GM21529 (cell line): ENCODE measurements around the gene TIGD7.
"Not testable (repeated sequence)": the region's sequence is repeated elsewhere in the genome, so short reads cannot be mapped to it uniquely, and the experiment has no call there.

Source experiments
- ATAC-seq: cut with Tn5 transposase; IDR thresholded peaks from one replicate; pipeline ENCODE4 v1.9.1; 2021; ENCODE audit not compliant: unreplicated experiment

TIGD7 gene

DNA sequence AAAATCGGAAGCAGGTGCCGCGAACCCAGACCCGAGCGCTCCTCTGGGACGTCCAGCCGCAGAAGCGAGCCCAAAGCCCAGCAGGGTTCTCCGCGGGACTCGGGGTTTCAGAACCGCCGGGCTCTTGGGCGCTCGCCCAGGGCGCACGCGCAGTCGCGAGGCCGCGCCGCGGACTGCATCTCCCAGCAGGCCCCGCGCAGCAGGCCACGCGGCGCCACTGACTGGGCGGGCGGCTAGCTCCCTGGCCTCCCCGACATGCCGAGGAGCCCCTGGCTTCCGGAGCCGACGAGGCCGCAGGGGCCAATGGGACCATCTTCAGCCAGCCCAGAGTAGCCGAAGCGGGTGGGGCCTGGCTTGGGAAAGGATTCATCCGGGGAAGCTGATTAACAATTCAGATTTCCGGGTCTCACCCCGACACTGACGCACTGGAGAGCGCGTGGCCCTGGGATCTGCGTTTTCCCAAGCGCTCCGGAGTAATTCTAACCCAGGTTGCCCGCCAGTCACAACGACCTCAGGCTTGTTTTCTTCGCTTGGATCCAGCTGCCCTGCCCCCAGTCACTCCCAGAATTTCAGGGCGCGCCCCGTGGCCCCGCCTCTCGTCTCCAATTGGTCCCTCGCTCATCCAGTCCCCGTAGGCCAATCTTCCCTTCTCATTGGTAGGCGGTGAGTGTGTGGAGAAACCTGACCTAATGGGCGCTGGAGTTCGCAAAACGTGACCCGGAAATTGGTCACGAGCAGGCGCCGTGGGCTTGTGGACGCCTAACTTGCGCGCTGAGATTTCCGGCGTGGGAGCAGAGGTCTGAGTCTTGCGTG lies 22.3 kb downstream of the TIGD7 start, which contains the start of gene ZNF263:
Gene ZNF263, plus strand, starts transcription at position 762 of the 813 bp plus-strand sequence. CDS start 328 bp downstream, outside the sequence.
- peak; percentile 84 for ATAC-seq

DNA sequence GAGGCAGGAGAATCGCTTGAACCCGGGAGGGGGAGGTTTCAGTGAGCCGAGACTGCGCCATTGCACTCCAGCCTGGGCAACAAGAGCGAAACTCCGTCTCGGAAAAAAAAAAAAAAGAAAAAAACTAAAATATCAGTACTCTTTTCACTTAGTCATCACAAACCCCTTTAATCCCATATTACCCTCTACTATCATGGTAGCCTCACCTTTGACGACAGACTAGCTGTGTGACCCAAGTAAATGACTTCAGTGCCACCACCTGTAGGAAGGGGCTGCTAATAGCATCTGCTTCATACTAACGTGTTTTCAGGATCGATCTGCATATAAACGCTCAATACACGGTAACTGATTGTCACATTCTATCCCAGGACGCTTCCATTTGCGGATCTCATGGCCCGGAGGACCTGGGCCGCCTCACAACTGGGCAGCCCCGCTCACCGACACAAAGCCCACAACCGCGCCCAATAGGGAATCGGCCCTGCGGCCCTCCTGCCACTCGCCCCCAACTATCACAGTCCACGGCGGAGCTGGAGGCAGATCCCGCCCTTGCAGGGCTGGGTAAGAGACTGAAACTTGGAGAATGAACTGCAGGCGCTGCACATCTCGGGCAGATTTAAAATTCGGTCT lies 23.0 kb downstream of the TIGD7 start:
- ATAC-seq: peak; percentile 28

DNA sequence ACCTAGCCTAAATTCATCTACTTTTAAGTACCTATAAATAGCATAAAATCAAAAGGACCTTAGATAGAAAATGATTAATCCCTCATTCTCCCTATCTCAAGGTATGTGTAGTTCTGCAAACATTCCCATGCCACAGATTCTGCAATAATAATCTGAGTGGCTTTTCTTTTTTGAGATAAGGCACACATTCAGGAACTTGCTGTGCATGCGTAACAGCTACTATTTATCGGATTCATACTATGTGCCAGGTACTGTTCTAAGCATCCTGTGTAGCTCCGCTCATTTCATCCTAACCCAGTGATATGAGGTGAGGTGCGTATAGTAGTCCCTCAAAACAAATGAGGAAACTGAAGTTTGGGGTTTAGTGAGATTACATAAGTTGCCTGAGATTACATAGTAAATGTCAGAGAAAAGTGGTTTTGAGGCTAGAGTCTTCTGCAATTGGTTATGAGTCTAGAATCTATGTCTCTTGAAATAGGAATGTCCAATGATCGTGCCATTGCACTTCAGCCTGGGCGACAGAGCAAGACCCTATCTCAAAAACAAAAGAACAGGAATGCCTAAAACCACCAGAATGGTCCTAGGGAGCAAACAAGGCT lies 23.9 kb downstream of the TIGD7 start:
- ATAC-seq: no peak

DNA sequence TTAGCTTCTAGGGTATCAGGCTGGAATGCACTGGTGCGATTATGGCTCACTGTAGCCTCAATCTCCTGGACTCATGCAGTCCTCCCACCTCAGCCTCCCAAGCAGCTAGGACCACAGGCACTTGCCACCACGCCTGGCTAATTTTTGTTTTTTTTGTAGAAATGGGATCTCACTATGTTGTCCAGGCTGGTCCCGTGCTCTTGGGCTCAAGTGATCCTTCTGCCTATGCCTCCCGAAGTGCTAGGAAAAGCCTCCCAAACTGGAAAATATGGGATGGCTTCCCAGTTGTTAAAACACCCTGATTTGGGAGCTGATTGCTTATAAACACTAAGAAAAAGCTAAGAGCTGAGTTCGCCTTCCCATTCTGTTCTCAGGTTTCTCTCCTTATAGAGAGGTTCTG lies 28.6 kb downstream of the TIGD7 start:
- ATAC-seq: no peak

DNA sequence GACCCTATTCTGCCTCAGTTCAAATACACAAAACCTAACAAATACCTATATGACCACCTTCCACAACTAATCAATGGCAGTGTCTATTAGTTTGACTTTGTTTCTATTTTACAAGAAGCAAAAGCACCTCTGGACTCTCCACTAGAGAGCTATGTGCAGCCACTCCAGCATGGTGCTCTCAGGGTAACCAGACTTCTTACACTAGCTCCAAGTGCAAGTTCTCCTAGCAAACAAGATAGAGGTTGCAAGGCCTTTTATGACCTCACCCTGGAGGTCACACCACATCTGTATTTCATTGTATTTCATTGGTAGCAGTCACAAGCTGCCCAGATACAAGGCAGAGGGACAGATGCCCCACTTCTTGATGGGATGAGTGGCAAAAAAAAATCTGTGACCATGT lies 30.3 kb downstream of the TIGD7 start:
- no peak for ATAC-seq

DNA sequence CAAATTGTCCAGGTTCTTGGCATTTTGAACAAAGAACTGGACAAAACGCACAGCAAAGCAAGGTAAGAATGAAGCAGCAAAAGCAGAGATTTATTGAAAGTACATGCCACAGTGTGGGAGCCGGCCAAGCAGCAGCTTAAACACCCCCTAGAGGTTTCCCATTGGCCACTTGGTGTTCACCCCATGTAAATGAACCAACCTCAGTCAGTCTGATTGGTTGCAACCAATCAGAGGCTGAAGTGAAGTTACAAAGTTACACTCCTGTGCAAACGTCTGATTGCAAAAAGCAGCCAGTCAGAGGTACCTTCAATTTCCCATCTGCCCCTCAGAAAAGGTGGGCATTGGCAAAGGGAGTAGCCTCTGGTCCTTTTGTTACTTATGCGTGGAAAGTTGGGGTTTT lies 30.7 kb downstream of the TIGD7 start:
- no peak for ATAC-seq

DNA sequence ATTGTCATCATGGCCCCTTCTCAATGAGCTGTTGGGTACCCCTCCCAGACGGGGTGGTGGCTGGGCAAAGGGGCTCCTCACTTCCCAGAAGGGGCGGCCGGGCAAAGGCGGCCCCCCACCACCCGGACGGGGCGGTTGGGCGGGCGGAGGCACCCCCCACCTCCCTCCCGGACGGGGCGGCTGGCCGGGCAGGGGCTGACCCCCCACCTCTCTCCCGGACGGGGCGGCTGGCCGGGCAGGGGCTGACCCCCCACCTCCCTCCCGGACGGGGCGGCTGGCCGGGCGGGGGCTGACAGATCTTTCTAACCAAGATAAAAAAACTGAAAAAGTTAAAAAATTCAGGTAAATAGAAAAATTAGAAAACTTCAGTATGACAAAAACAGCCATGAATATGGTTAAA lies 33.9 kb downstream of the TIGD7 start:
- not testable (repeated sequence) for ATAC-seq

DNA sequence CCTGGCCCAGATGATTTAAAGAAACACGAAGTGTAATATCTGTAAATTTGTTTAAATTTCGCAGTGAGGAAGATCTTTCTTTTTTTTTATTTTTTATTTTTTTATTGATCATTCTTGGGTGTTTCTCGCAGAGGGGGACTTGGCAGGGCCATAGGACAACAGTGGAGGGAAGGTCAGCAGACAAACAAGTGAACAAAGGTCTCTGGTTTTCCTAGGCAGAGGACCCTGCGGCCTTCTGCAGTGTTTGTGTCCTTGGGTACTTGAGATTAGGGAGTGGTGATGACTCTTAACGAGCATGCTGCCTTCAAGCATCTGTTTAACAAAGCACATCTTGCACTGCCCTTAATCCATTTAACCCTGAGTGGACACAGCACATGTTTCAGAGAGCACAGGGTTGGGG lies 34.5 kb downstream of the TIGD7 start:
- ATAC-seq: not testable (repeated sequence)

DNA sequence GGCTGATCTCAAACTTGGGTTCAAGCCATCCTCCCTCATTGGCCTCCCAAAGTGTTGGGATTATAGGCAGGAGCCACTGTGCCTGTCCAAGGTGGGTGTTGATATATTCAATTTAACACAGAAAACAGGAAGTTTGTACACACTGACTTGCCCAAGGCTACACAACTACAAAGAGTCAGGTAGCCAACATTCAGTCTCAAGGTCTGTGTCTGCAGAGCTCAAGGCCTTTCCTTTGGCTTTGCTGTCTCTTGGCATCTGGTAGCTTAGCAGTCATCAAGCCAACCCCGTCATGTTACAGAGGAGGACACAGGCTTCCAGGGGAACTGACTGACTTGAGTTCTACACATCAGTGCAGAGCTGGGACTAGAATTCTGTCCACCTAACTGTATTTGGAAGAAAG lies 36.9 kb downstream of the TIGD7 start:
- ATAC-seq: no peak

DNA sequence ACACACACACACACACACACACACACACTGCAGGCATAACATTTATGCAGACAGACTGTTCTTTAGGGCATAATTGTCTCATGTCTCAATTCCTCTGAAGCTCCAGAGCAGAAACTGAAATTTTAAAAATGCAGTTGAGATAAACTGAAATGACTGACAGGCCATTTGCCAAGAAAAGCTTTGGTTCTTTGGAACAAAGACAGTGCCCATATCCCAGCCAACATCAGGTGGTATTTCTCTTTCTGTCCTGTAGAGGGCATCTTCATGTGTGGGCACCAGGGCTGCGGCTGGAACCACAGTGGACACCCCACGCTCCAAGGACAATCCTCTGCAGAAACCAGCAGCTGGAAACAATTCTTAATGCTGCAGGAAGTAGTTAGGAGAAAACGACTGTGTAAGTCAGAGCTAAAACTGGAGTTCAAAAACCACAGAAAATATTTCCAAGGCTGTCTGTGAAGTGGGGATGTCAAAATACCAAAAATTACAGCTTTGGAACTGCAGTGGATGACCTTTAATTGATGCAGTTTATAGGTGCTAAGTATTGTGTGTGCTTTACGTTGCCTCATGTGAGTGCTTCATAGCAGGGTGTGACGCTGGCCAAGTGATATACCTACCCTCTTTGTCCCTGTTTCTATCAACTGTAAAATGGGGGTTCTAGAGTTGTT lies 38.2 kb downstream of the TIGD7 start:
- no peak for ATAC-seq

DNA sequence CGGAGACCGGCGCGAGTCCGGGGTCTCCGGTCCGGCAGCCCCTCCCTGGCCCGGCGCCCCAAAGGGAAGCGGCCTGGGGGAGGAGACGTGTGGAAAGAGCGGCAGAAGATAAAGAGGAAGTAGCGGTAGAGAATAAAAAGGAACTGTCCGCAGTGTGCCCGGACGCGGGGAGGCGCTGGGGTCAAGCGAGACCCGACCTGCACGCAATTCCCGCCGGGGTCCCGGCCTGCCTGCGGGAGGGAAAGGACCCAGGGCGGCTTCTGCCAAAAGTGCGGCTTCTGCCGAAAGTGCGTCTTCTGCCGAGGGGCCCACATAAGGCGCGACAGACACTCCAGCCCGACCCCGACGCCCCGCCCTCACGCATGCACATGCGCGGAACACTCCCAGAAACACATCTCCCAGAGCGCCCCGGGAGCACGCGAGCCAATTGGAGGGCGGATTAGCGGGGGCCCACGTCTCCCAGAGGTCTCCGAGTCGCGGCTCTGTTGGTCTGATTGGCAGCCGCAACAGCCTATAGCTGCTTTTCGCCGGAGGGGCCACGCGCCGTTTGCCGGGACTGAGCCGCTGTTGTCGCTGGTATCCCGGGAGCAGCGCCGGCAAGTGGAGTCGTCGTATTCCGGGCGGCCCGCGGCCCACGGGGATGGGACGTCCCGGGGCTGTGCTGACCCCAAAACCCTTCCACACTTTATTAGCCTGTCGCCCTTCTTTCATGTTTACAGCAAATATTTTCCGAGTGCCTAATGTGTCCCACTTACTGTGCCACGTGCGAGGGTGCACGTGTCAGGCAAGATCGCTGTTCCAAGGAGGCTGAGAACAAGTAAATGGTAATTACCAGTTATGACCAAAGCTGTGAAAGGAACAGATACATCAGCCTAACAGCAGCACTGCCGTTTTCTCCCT lies 40.8 kb downstream of the TIGD7 start:
- peak; percentile 88 for ATAC-seq

DNA sequence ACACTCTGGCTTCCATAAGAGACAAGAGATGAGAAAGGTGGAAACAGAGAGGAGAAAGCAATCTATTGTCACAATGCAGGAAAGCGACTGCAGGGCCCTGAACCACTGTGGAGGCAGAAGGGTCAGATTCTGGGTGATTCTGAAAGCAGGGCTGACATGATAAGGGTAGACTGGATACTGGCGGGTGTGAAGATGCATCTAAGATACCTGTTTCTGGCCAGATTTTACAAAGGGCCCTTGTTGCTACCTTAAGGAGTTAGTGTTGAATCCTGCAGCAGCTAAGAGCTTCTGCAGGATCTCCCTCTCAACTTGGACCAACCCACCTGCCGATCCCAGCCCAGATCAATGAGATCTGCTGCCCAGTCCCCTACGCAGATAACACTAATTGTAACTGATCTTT lies 42.7 kb downstream of the TIGD7 start:
- ATAC-seq: no peak

DNA sequence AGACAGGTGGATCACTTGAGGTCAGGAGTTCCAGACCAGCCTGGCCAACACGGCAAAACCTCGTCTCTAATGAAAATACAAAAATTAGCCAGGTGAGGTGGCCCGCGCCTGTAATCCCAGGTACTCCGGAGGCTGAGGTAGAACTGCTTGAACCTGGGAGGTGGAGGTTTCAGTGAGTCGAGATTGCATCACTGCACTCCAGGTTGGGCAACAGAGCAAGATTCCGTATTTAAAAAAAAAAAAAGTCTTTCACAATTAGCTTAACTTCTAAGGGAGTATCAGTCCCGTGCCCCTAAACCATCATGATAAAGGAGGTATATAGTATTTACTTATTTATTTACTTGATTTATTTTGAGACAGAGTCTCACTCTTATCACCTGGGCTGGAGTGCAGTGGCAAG lies 45.4 kb downstream of the TIGD7 start:
- no peak for ATAC-seq

DNA sequence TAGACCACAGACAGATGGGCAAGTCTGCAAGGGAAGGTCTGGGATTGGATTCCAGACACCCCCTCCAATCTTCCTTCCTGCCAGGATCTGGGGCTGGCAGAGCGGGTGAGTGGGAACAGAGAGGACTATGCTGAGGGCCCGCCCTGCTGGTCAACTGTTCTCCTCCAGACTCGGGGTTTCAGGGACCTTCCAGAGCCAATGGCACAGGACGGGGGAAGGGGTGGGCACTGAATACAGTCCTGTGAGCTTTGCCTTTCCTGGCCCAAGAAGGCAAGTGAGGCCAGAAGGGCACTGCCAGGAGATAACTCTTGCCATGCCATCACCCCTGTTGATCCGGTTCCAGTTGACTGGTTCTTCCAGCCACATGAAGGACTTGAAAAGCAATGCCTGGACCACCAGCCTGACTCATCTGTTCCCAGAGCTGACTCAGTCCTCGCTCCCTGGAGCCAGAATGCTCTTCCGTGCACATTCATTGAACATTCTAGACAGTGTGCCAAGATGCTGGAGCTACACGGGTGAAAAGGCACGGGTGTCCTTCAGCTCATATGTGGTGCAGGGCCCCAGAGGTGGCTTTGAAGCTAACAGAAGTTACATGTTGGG lies 48.3 kb downstream of the TIGD7 start:
- no peak for ATAC-seq

DNA sequence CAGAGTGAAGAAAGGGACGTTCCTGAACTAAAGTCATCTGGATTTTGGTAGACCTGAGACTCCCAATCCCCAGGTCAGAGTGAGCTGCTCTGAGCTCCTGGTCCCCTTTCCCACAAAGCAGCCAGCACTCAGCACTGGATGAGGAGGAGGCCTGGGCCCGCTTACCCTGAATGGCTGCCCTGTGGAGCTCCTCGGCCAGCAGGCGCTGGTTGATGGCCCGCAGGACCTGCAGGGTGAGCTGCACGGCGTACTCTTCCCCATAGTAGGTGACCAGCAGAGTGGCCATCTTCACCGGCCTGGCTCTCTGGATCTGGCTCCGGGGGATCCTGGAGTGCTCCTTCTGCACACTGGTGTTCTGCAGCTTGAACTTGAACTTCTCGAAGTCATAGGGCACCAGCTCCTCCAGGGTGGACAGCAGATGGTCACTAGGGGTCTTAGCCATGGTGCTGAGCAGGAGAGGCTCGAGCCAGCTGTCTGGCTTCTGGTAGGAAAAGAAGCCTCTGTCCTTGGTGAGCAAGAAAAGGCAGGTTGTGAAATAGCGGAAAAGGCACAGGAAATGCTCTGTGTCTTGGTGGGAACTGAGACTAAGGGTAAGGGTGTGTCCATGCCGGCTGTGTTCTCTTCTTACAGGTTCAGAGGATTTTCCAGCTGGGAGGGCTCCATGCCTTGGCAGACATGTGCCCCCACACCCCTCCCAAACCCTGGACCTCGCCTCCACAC lies 48.9 kb downstream of the TIGD7 start, which contains the start of gene MEFV:
Gene MEFV, minus strand, starts transcription at position 488 of the 720 bp plus-strand sequence. Its CDS starts 46 bp downstream, at position 442.
- no peak for ATAC-seq

DNA sequence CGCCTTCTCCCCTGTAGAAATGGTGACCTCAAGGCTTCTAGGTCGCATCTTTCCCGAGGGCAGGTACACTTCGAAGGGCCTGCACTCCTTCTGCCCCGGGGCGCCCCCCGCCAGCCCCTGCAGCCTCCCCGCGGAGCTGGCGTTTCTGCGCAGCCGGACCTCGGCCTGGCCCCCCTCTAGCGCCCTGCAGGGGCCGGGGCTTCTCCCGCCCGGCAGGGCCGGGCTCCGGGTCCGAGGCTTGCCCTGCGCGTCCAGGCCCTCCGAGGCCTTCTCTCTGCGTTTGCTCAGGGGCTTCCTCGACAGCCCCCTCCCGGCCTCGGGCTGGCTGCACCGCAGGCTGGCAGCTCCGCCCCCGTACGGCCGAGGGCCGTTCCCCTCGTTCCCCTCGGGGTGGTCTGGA lies 50.9 kb downstream of the TIGD7 start:
- ATAC-seq: no peak

DNA sequence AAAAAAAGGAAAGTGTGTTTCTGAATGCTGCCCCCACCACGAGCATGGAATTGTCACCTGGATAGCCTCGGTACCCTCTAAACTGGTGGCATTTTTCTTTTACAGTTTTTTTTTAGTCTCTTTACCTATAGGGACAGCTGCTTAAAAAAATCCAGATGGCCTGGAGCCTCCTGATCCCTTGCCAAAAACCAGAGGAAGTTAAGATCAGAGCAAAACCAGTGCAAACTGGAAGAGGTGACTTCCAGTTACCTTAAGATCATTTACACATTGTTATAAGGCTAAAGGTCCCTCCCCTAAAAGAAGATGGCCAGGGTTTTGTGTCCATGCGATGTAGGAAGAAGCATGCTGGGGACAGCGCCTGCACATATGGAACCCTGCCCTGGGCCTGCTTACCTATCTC lies 52.3 kb downstream of the TIGD7 start:
- ATAC-seq: no peak

DNA sequence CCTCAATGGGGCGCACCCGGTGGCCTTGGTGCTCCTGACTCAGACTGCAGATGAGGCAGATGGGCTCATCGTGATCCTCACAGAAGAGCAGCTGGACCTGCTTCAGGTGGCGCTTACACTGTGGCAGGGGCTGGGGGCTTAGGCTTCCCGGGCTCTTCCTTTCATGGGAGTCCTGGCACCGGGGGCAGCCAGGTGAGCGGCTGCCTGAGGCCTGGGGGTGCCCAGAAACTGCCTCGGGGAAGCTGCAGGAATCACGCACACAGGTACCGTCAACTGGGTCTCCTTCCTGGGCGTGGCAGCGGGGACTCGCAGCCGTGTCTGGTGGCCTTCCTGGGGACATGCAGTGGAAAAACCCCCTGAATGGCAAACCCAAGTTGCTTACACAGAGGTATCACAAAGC lies 55.8 kb downstream of the TIGD7 start:
- ATAC-seq: no peak

DNA sequence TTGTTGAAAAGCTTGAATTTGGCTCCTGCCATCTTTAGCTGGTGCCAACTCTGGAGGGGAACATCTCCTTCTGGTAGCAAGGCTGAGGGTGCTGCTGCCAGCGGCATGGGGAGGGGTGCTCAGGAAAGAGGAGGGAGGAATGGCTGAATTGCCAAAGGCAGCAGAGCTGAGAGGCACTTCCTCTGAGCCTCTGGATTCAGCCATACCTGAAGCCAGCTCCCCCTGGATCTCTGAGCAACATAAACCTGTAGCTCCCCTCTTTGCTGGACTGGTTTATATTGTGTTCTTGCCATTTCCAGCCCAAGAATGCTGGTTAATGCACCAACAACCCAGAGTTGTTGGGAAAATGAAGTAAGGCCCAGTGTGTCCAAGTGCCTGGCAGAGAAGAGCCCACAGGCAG lies 56.2 kb downstream of the TIGD7 start:
- no peak for ATAC-seq
